ENCODE results near the gene MGAT1.

The MGAT1 gene

GRCh38 chr5:180823940-180824629, 21.5 kb upstream of the MGAT1 start:
- DNase-seq, result no peak

GRCh38 chr5:180823346-180823745, 20.7 kb upstream of the MGAT1 start:
- DNase-seq, result no peak

DNA sequence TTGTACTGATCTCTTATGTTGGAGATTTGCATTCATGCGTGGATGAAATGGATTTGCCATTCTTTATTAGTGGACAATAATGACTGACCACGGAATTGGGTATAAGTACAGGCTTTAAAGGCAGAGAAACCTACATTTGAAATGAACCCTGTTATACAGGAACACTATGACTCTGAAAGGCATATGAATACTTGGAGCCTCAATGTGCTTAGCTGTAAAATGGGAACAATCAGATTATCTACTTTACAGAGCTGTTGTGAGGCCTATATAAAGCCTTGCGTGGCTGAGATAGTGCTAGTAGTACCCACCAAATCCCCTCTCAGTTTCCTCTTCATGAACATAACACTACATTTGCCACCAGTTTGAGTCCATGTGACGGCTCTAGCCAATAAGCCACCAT, 18.9 kb upstream of the MGAT1 start:
- DNase-seq, result no peak

GRCh38 chr5:180820788-180821321, 18.2 kb upstream of the MGAT1 start:
- no peak for DNase-seq

DNA sequence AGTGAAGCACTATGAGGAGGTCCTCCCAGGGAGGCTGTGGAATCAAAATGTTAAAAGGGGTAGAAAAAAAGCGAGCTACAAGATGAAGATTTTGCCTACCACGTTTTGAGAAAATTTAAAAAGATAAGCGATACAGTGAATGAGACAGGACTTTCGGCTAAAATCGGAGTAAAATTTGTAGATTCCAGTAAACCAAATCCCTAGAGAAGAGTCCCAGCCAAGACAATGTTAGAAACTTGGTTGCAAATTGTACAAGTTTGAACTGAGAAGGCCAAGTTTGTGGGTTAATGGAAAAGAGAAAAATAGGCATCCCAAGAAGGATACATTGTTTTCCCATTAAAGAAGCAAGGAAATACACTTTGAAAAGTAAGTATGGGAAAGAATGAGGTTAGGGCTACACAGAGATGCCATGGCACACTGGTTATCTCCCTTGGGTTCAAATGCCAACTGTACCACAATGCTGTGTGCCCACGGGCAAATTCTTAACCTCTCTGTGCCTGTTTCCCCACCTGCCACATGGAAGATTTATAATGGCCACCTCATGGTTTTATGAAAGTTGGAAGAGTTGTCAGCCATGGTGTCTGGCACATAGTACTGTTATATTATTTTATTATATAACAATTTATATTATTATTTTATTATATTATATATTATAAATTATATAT, 16.2 kb upstream of the MGAT1 start:
- DNase-seq, result no peak

DNA sequence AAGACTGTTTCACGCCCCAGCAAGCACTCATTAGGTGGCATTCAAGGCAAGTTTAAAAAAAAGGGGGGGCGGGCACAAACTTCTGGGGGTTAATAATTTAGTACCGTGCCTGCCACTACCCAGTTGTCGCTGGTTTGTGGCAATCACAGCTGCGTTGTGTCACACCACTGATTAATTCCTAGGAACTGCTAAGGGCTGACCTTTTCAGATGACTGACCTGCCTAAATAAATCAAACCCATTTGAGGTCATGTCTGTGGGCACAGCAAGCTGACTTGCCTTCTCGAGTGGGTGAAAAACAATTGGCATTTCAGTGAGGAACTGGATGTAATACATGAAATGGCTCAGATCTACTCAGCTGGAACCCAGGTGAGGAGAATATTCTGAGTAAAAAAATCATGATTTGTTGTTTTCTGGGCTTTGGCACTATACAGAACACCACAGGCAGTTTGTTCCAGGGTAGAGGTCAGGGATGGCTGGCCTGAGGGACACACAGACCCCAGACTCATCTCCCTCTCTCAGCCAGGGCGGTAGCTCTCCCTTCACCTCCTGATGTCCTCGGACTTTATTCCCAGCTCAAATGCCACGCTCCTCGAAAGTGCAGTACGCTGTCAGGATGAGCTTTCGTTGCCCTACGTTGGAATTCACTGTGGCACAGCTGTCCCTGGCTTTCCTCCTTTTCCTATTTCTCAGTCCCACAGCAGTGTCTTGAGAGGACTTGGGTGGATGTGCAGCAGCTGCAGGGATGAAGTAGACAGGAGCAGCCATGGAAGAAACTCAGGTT, 15.5 kb upstream of the MGAT1 start:
- no peak for DNase-seq

DNA sequence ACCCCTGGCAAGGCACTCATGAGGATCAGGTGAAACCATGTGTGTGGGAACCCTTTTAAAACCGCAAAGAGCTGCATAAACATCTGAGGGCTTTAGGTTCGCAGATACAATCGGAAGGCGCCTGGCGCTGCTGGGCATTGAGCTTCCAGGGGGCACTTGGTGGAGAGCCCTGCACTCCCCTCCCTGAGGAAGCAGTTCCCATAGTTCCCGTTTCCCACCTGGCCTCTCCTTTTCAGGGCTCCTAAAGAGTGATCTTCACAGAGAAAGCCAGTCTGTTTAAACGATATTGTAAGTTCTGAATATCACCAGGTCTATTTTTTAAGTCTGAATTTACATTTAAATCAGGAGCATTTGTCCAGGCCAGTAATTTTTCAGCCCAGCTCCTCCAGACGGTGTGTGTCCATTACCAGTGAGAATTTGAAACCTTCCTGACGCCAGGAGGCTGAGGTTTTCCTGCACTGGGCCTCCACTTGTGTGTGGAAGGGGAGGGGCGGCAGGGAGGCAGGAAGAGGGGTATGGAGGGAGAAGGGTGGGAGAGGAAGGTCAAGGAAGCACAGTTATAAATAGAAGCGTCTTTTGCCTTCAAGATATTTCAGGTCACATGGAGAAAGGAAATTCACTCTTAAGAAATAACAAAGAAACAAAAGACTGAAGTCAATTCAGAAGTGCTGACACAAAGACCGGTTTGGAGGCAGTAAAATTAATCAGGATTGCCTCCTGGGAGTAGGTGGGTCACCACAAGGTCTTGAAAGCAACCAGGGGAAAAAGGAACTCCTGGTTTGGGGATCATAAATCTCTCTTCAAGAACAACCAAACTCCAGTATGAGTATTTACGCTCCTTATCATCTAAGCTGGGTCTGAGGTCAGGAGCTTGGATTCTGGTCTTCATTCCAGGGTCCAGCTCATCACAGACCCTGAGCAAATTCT, 14.3 kb upstream of the MGAT1 start:
- no peak for DNase-seq

GRCh38 chr5:180815293-180815917, 12.8 kb upstream of the MGAT1 start:
- no peak for DNase-seq

DNA sequence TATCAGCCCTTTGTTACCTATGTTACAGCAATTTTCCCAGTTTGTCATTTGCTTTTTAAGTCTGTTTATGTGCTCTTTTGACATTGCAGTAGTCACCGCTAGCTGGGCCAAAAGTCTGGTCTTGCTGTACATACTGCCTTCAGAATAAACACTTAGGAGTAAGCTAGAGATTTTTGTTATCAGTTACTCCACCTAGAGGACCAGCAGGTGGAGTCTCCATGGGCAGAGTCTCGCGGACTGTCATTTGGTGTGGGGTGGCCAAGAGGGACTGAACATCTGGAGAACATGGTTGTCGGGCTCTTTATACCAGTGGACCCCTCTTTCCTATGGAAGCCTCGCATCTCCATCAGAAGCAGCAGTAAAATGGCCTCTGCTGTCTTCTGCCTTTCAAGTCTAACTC, 10.8 kb upstream of the MGAT1 start:
- DNase-seq, result no peak

DNA sequence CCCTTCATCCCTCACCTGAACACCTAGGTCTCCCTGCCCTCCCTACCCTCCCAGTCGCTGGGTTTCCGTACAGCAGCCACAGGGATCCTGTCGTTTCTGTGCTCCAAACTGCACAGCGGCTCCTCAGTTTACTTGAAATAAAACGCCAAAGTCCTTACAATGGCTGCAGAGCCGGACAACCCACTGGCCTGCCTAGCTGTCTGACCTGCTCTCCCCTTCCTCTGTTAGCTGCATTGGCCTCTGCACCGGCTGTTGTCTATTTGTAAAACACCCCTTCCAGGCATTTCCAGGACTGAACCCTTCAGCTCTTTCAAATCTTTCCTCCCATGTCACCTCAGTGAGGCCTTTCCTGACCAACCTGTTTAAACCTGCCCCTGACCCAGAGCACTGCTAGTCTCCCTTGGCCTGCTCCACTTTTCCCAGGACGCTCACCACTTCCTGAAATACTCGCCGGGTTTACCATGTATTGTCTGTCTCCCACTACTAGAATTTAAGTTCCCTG, 9.1 kb upstream of the MGAT1 start:
- DNase-seq, result no peak

DNA sequence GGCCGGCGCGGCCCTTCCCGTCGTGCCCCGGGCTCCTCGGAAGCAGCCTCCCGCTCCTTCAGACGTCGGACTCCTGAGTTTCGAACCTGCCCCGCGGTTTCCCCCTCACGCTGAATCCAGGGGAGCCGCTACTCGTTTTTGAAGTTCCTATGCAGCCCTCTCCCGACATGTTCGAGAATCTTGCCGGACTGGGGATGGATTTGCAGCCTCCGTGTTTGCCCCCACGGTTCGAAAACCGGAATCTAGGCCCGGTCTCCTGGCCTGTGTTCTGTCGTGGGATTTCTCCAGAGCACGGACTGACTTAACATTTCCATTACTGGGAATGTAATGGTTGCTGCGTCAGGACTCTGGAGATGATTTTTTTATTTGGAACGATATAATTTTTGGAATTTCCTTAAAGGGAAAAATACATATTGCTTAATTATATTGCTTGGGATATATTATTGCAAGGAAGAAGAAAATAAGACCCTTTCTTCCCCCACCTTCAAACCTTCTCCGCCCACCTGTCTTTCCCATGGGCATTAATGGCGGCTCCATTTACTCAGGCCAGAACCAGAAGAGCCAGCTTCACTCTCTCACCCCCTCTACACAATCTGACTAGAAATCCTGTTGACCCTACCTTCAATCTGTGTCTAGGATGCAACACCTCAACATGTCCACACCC, 8.5 kb upstream of the MGAT1 start:
- peak in 1 of 2 experiments; percentile 33 for DNase-seq

DNA sequence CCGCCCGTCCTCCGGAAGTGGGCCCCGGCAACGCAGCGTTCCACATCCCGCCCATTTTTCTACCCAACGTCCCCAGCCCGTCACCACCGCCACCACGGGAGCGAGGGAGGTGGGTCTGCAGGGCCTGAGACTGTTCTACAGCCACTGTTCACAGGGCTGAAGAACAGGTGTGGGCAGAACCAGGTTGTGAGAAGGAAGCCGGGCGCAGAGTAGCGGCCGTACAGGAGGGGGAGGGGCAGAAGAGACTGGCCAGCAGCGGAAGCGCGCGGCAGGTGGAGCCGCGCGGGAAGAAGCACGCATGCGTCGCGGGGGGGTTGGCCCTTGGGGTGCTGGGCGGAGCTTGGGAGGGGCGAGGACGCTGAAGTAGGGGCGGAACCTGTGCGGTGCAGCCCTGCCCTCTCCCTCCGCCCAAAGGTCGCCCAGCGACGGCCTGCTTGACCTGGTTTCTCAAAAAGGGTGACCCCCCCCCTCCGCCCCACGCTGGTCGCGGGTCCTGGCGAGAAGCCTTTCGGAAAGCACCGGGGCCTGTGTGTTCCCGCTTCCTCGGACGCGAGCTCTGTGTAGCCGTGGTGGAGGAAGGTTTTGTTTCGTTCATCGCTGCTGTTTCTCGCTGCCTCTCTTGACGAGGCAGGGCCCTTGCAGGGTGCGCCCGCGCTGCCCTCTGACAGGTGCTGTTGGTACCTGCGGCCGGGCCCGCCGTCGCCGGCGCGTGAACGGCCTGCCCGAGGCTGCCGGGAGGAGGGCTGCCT, 7.8 kb upstream of the MGAT1 start:
- peak; percentile 62 to 68 for DNase-seq

GRCh38 chr5:180809403-180810209, 7.0 kb upstream of the MGAT1 start:
- DNase-seq, result peak in 1 of 2 experiments; percentile 14

DNA sequence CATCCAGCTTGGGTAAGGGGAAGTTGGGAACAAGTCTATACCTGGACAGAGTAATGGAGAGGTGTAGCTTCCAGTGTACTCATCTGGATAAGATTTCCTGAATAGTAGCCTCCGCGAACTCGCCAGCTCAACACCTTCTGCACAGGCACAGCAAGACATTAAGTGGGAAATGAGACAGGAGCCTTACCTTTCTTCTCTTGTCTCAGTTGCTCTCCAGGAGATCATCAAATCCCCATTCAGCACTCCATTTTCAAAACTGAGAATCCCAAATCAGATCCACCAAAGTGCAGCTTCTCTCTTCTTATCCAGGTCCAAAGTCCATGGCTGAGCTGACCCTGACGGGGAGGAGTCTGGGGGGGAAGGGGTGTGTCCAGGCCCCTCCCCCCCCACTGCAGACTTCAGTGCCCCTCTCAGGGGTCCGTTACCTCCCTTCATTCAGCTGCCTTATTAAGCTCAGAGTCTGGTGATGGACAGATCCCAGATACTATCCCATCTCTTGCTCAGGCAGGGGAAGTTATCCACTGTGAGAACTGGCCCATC, 5.9 kb upstream of the MGAT1 start:
- DNase-seq, result no peak

- DNase-seq, result no peak
Observed at GRCh38 chr5:180807654-180808414, 5.2 kb upstream of the MGAT1 start.

- DNase-seq, result no peak
Observed at GRCh38 chr5:180807046-180807445, 4.4 kb upstream of the MGAT1 start.

DNA sequence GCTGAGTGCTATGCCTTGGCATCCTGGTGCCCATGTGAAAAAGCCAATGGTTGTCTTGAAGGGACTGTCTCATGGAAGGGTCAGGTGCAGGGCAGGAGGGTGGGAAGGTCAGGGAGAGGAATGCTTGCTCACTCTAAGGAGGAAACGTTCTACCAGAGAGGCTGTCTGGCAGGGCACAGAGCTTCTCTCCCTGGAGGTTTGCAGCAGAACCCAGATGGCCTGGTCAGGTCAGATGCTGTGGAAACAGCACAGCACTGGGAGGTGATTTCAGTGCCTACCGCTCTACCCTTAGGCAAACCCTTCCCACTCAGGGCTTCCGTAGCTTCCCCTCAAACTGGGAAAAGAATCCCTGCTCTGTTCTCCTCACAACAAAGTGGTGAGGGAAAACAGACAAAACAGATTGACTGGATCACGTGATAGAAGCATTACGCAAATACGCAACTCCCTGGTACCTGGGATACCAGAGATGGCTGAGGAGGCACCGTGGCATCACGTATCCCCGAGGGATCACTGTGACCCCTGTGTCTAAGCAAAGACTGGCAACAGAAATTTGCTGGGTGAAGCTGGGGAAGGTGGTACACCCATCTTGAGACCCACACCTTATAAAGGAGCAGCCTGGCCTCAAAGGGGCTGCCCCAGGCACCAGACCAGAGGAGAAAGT, 3.9 kb upstream of the MGAT1 start:
- no peak for DNase-seq

- no peak for DNase-seq
Observed at GRCh38 chr5:180804129-180804618, 1.6 kb upstream of the MGAT1 start.
